ENCODE data around the gene MRTFA. TPM values are rescaled to one million over a fixed set of nuclear protein-coding genes. Genes with fewer than 3 reads are reported as not detected.

The MRTFA gene
- total RNA-seq, 4 donors from 2014 or later: 46.0 to 408 (median 90.0) TPM

- Histone ChIP-seq H3K4me3 (no peak overlapping the region), H3K27ac (no peak overlapping the region), H3K27me3 (no peaks in the 10 kb centered on the region), H3K4me1 (peaks cover 0 to 14% (median 6%) of the 10 kb centered on the region in 4 donors), H3K9me3 (no peaks in the 10 kb centered on the region), H3K36me3 (peaks cover 0 to 38% (median 8%) of the 10 kb centered on the region in 4 donors)
- in situ Hi-C loops (cut with MboI; ENCODE audit: low pct_ligation_motif_present in 1 of 4, low pct_unique_long_range_greater_than_20kb in 1 of 4, low sequenced_read_pairs in 3 of 4): no loop called here
- DNase-seq: no peak
- intact Hi-C loops (cut with DNase I; ENCODE audit: low total_unique reads): no loop called here
- WGBS, 2 donors (ENCODE audit: low coverage in 1 of 2): 70 to 87% methylated on average over 2 of the region's 2 CpGs
- TF ChIP-seq POLR2AphosphoS5 (IDR thresholded peaks at IDR 0.05) (no peak), POLR2A (IDR thresholded peaks at IDR 0.05) (no peak), EP300 (IDR thresholded peaks at IDR 0.05; ENCODE audit: low read depth) (no peak)
- TF ChIP-seq, protein P1, sequence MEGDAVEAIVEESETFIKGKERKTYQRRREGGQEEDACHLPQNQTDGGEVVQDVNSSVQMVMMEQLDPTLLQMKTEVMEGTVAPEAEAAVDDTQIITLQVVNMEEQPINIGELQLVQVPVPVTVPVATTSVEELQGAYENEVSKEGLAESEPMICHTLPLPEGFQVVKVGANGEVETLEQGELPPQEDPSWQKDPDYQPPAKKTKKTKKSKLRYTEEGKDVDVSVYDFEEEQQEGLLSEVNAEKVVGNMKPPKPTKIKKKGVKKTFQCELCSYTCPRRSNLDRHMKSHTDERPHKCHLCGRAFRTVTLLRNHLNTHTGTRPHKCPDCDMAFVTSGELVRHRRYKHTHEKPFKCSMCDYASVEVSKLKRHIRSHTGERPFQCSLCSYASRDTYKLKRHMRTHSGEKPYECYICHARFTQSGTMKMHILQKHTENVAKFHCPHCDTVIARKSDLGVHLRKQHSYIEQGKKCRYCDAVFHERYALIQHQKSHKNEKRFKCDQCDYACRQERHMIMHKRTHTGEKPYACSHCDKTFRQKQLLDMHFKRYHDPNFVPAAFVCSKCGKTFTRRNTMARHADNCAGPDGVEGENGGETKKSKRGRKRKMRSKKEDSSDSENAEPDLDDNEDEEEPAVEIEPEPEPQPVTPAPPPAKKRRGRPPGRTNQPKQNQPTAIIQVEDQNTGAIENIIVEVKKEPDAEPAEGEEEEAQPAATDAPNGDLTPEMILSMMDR (IDR thresholded peaks at IDR 0.05): no peak
These were observed 224.1 kb downstream of the MRTFA start for GRCh38 chr22:40412441-40412840.

- Histone ChIP-seq H3K4me1 (peaks cover 0 to 14% (median 6%) of the 10 kb centered on the region in 4 donors), H3K27me3 (no peaks in the 10 kb centered on the region), H3K27ac (no peak overlapping the region), H3K9me3 (no peaks in the 10 kb centered on the region), H3K4me3 (no peak overlapping the region), H3K36me3 (peaks cover 0 to 40% (median 11%) of the 10 kb centered on the region in 4 donors)
- no peak for DNase-seq
- in situ Hi-C loops (cut with MboI; ENCODE audit: low pct_ligation_motif_present in 1 of 4, low pct_unique_long_range_greater_than_20kb in 1 of 4, low sequenced_read_pairs in 3 of 4) (no loop called here), intact Hi-C loops (cut with DNase I; ENCODE audit: low total_unique reads) (no loop called here)
- TF ChIP-seq, protein P1 (IDR thresholded peaks at IDR 0.05): no peak
- TF ChIP-seq POLR2A (IDR thresholded peaks at IDR 0.05): no peak
- TF ChIP-seq POLR2AphosphoS5 (IDR thresholded peaks at IDR 0.05): no peak
- no peak for TF ChIP-seq EP300 (IDR thresholded peaks at IDR 0.05; ENCODE audit: low read depth)
- 87 to 100% methylated on average over 1 to 7 of the region's 7 CpGs for WGBS, 2 donors (ENCODE audit: low coverage in 1 of 2)
These were observed 225.0 kb downstream of the MRTFA start for GRCh38 chr22:40411506-40411861.

GRCh38 chr22:40410731-40411505 is 225.6 kb downstream of the MRTFA start:
- Histone ChIP-seq H3K27me3 (no peaks in the 10 kb centered on the region), H3K4me1 (peaks cover 0 to 11% (median 5%) of the 10 kb centered on the region in 4 donors), H3K27ac (no peak overlapping the region), H3K9me3 (no peaks in the 10 kb centered on the region), H3K4me3 (no peak overlapping the region), H3K36me3 (peaks cover 0 to 45% (median 12%) of the 10 kb centered on the region in 4 donors)
- DNase-seq: no peak
- intact Hi-C loops (cut with DNase I; ENCODE audit: low total_unique reads) (no loop called here), in situ Hi-C loops (cut with MboI; ENCODE audit: low pct_ligation_motif_present in 1 of 4, low pct_unique_long_range_greater_than_20kb in 1 of 4, low sequenced_read_pairs in 3 of 4) (no loop called here)
- TF ChIP-seq POLR2AphosphoS5 (IDR thresholded peaks at IDR 0.05) (no peak), EP300 (IDR thresholded peaks at IDR 0.05; ENCODE audit: low read depth) (no peak), POLR2A (IDR thresholded peaks at IDR 0.05) (no peak)
- TF ChIP-seq, protein P1 (IDR thresholded peaks at IDR 0.05): no peak
- 89 to 93% methylated on average over 2 to 13 of the region's 13 CpGs for WGBS, 2 donors (ENCODE audit: low coverage in 1 of 2)

DNA sequence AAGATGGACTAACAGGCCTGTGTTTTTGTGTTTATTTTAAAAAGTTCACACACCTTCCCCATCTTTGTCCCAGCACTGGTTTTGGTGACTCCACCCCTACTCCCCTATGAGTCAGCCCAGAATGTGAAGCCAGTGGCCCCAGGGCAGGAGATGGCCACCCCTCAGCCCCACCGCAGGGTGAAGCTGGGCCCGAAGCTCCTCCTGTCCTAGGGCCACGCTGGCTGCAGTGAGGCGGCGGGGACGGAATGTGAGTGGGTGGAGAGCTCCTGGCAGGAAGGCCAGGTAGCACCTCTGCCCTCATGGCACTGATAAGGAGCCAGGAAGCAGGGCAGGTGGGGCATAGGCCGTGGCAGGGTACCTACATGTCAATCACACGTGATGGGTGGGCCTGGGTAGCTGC is 226.2 kb downstream of the MRTFA start:
- in situ Hi-C loops (cut with MboI; ENCODE audit: low pct_ligation_motif_present in 1 of 4, low pct_unique_long_range_greater_than_20kb in 1 of 4, low sequenced_read_pairs in 3 of 4): no loop called here
- H3K27me3 ChIP-seq: no peaks in the 10 kb centered on the region
- no peak overlapping the region for H3K4me3 ChIP-seq
- 92% methylated on average over 8 of the region's 8 CpGs; no CpG with 5 or more reads in 1 of the 2 donors for WGBS, 2 donors (ENCODE audit: low coverage in 1 of 2)
- H3K36me3 ChIP-seq: peaks cover 0 to 52% (median 15%) of the 10 kb centered on the region in 4 donors
- peaks cover 0 to 5% (median 2%) of the 10 kb centered on the region in 4 donors for H3K4me1 ChIP-seq
- no peak overlapping the region for H3K27ac ChIP-seq
- DNase-seq: no peak
- TF ChIP-seq EP300 (IDR thresholded peaks at IDR 0.05; ENCODE audit: low read depth) (no peak), POLR2AphosphoS5 (IDR thresholded peaks at IDR 0.05) (peak in 1 of 3 donors; percentile 13)
- no peaks in the 10 kb centered on the region for H3K9me3 ChIP-seq
- intact Hi-C loops (cut with DNase I; ENCODE audit: low total_unique reads): no loop called here
